CD4-positive, alpha-beta T cell (primary cell): Measurements from ENCODE around the gene GRIA1. TPM values are rescaled to one million over a fixed set of nuclear protein-coding genes. Genes with fewer than 3 reads are reported as not detected.
"Not testable (repeated sequence)": the region's sequence is repeated elsewhere in the genome, so short reads cannot be mapped to it uniquely, and the experiment has no call there.

ENCODE experiments used
- ATAC-seq: fragments of 200-7000 bp; cut with Tn5 transposase; one replicate; pipeline ENCODE4 v1.10.0; 2022; ENCODE audit warnings: mild to moderate bottlenecking; ENCODE audit not compliant: poor library complexity
- CTCF ChIA-PET: fragments of 350-600 bp; sonication (Branson Sonifier 250); formaldehyde crosslinking; loops from one replicate; lab custom pipeline; 2021; ENCODE audit warnings: antibody characterized with exemption, inconsistent platforms; lab: Charles Lee
- POLR2A ChIA-PET: fragments of 350-600 bp; sonication (Branson Sonifier 250); formaldehyde crosslinking; loops from one replicate; lab custom pipeline; 2021; ENCODE audit warnings: antibody characterized with exemption, inconsistent platforms; lab: Charles Lee
- DNase-seq, 14 experiments: peaks; one replicate each; pipeline ENCODE4 v3.0.0-alpha.2; 2013 to 2020; ENCODE audit warnings: mixed read lengths in 2 of 14
- H3K27ac ChIP-seq, 2 donors: one replicate each; pipeline versions ENCODE4 v1.5.1 to v1.7.0; 2013; ENCODE audit warnings: low read length in 2 of 2, low read depth in 1 of 2, mild to moderate bottlenecking in 1 of 2
- H3K27me3 ChIP-seq, 2 experiments: 1 replicate in 1 of 2; 2 replicates in 1 of 2; pipeline versions ENCODE4 v1.6.1 to v1.7.0; 2013; ENCODE audit warnings: low read length in 2 of 2, control low read depth in 1 of 2, mild to moderate bottlenecking in 1 of 2, moderate library complexity in 1 of 2; ENCODE audit not compliant: insufficient read depth in 2 of 2, control insufficient read depth in 1 of 2
- H3K36me3 ChIP-seq: one replicate; pipeline ENCODE4 v1.6.1; 2013; ENCODE audit warnings: low read length, control low read depth; ENCODE audit not compliant: insufficient read depth
- H3K4me1 ChIP-seq: one replicate; pipeline ENCODE4 v1.6.1; 2013; ENCODE audit warnings: low read length, control low read depth; ENCODE audit not compliant: insufficient read depth
- H3K4me3 ChIP-seq: one replicate; pipeline ENCODE4 v1.5.1; 2013; ENCODE audit warnings: mild to moderate bottlenecking, low read length, moderate library complexity
- H3K9me3 ChIP-seq, 2 experiments: 1 replicate in 1 of 2; 2 replicates in 1 of 2; pipeline versions ENCODE4 v1.6.1 to v1.7.0; 2013; ENCODE audit warnings: low read length in 2 of 2, mild to moderate bottlenecking in 2 of 2, control low read depth in 1 of 2, moderate library complexity in 1 of 2; ENCODE audit not compliant: control insufficient read depth in 1 of 2, insufficient read depth in 1 of 2
- H3K27ac Mint-ChIP-seq: one replicate; pipeline ENCODE4 v1.8.0; 2020; ENCODE audit warnings: mixed read lengths
- H3K27me3 Mint-ChIP-seq: one replicate; pipeline ENCODE4 v1.8.0; 2021; ENCODE audit warnings: mixed read lengths
- H3K36me3 Mint-ChIP-seq: one replicate; pipeline ENCODE4 v1.8.0; 2021; ENCODE audit warnings: low read depth, mixed read lengths
- H3K4me1 Mint-ChIP-seq: one replicate; pipeline ENCODE4 v1.8.0; 2021; ENCODE audit warnings: low read depth, mixed read lengths
- H3K4me3 Mint-ChIP-seq: one replicate; pipeline ENCODE4 v1.8.0; 2020; ENCODE audit warnings: mild to moderate bottlenecking, mixed read lengths
- H3K9me3 Mint-ChIP-seq: one replicate; pipeline ENCODE4 v1.8.0; 2020; ENCODE audit warnings: mixed read lengths
- intact Hi-C, 2 experiments: fragments of 100-400 bp; cut with DNase I in 1 of 2; cut with micrococcal nuclease in 1 of 2; formaldehyde crosslinking; loops; one replicate each; pipeline versions ENCODE4 v1.15.1 to v1.9.0; 2023 to 2025; cut with DNase I, micrococcal nuclease
- total RNA-seq, 174 experiments: library from RNA in 2 of 174; stranded (reverse) in 2 of 174; gene quantifications; one replicate each; pipeline ENCODE4 v1.2.3 and lab custom pipeline; 2021 to 2026
- TF ChIP-seq, protein P1 (sequence below): fragments of 200-600 bp; IDR thresholded peaks from one replicate; pipeline ENCODE4 v1.8.0; 2022; ENCODE audit warnings: antibody characterized with exemption, mild to moderate bottlenecking

Gene GRIA1
- total RNA-seq, 2 experiments from 2014 or later = not detected

DNA sequence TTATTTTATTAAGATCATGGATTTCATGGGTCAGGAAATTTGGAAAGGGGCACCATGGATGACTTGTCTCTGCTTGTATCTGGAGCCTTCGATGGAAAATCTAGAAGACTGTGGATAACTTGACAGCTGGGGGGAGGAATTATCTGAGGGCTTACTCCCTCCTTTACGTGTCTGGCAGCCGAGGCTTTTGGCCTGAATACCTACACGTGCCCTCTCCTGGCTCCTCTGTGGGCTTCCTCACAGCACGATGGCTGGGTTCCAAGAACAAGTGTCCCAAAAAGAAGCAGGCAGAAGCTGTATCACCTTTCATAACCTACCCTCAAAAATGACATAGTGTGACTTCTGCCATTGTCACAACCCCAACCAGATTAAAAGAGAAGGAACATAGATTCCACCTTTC lies 228.9 kb downstream of the GRIA1 start:
- ChIA-PET CTCF (no interaction called here), POLR2A (no interaction called here)
- no peak overlapping the region for H3K27ac Mint-ChIP-seq
- no peak overlapping the region for H3K4me3 ChIP-seq
- H3K27me3 ChIP-seq = no peaks in the 10 kb centered on the region
- DNase-seq = no peak
- H3K9me3 ChIP-seq = no peaks in the 10 kb centered on the region
- peaks cover 10% of the 10 kb centered on the region for H3K27me3 Mint-ChIP-seq
- no peaks in the 10 kb centered on the region for H3K4me1 Mint-ChIP-seq
- no peaks in the 10 kb centered on the region for H3K4me1 ChIP-seq
- TF ChIP-seq, protein P1, sequence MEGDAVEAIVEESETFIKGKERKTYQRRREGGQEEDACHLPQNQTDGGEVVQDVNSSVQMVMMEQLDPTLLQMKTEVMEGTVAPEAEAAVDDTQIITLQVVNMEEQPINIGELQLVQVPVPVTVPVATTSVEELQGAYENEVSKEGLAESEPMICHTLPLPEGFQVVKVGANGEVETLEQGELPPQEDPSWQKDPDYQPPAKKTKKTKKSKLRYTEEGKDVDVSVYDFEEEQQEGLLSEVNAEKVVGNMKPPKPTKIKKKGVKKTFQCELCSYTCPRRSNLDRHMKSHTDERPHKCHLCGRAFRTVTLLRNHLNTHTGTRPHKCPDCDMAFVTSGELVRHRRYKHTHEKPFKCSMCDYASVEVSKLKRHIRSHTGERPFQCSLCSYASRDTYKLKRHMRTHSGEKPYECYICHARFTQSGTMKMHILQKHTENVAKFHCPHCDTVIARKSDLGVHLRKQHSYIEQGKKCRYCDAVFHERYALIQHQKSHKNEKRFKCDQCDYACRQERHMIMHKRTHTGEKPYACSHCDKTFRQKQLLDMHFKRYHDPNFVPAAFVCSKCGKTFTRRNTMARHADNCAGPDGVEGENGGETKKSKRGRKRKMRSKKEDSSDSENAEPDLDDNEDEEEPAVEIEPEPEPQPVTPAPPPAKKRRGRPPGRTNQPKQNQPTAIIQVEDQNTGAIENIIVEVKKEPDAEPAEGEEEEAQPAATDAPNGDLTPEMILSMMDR = no peak
- no peak overlapping the region for H3K27ac ChIP-seq
- no peak overlapping the region for H3K4me3 Mint-ChIP-seq
- ATAC-seq = no peak
- intact Hi-C loops = no loop called here
- no peaks in the 10 kb centered on the region for H3K36me3 ChIP-seq
- H3K36me3 Mint-ChIP-seq = no peaks in the 10 kb centered on the region
- H3K9me3 Mint-ChIP-seq = peaks cover 7% of the 10 kb centered on the region

DNA sequence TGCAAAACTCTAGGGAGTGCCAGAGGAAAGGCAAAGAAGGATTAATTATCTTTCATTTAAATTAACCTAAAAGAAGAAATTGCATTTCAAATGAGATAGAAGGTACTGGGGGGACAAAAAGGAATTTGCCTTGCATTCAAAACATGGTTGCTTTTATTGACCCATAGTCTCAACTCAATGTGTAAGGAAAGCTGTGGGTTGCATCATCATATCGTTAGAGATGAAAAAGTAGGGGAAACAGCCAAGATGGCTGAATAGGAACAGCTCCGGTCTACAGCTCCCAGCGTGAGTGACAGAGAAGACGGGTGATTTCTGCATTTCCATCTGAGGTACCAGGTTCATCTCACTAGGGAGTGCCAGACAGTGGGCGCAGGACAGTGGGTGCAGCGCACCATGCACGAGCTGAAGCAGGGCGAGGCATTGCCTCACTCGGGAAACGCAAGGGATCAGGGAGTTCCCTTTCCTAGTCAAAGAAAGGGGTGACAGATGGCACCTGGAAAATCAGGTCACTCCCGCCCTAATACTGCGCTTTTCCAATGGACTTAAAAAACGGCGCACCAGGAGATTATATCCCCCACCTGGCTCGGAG lies 232.6 kb downstream of the GRIA1 start:
- ATAC-seq, H3K27me3 ChIP-seq, H3K27me3 Mint-ChIP-seq, intact Hi-C loops, DNase-seq, H3K4me3 Mint-ChIP-seq, H3K9me3 ChIP-seq, H3K36me3 Mint-ChIP-seq, H3K9me3 Mint-ChIP-seq, POLR2A ChIA-PET, H3K4me3 ChIP-seq, H3K4me1 Mint-ChIP-seq, CTCF ChIA-PET, H3K36me3 ChIP-seq, H3K4me1 ChIP-seq, H3K27ac ChIP-seq, H3K27ac Mint-ChIP-seq: not testable (repeated sequence)

DNA sequence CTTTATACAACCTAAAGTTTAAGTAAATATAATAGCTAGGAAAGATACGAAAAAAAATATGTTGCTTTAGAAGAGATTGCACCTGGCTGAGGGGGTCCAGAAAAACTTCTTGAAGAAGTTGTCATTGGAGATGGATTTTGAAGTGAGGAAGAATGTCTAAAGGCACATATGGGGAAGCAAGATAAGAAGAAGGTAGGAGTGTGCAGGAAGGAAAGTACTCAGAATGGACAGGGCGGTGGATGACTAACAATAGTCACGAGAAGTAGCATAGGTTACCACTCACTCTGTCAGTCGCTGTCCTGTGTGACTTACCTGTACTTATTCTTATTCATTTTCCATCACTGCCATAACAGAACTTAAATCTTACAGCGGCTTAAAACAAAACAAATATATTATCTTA lies 251.6 kb downstream of the GRIA1 start:
- Mint-ChIP-seq H3K4me3 (no peak overlapping the region), H3K36me3 (no peaks in the 10 kb centered on the region), H3K27me3 (peaks cover 13% of the 10 kb centered on the region), H3K4me1 (no peaks in the 10 kb centered on the region), H3K9me3 (peaks cover 3% of the 10 kb centered on the region), H3K27ac (no peak overlapping the region)
- POLR2A ChIA-PET = no interaction called here
- no peaks in the 10 kb centered on the region for H3K9me3 ChIP-seq
- CTCF ChIA-PET = no interaction called here
- intact Hi-C loops = no loop called here
- H3K4me1 ChIP-seq = no peaks in the 10 kb centered on the region
- ATAC-seq (no peak), DNase-seq (no peak)
- TF ChIP-seq, protein P1 = no peak
- H3K27me3 ChIP-seq = peaks cover 0 to 3% of the 10 kb centered on the region in 2 experiments
- H3K36me3 ChIP-seq = no peaks in the 10 kb centered on the region
- no peak overlapping the region for H3K4me3 ChIP-seq
- no peak overlapping the region for H3K27ac ChIP-seq

DNA sequence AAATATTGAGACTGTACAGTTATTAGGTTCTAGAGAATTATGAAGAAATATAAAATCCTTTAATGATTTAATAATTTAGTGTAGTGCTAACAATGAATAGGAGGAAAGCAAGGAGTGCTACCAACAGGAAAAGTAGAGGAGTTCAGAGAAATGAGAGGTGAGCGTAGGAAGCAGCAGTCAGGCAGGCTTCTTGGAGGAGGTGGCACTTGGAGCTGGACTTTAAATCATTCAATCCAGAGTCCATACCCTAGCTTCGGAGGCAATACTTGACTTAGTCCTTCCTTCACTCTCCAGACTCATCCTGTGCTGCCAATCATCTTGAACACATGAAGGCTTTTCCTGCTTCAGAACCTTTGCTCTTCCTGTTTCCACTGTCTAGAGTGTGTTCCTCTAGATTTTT lies 254.3 kb downstream of the GRIA1 start:
- no peaks in the 10 kb centered on the region for H3K4me1 ChIP-seq
- ChIA-PET CTCF (no interaction called here), POLR2A (no interaction called here)
- H3K27ac ChIP-seq = no peak overlapping the region
- intact Hi-C loops = no loop called here
- Mint-ChIP-seq H3K27me3 (peaks cover 13% of the 10 kb centered on the region), H3K36me3 (no peaks in the 10 kb centered on the region), H3K27ac (no peak overlapping the region), H3K9me3 (peaks cover 3% of the 10 kb centered on the region), H3K4me3 (no peak overlapping the region), H3K4me1 (no peaks in the 10 kb centered on the region)
- ATAC-seq (no peak), DNase-seq (no peak)
- no peaks in the 10 kb centered on the region for H3K36me3 ChIP-seq
- H3K9me3 ChIP-seq = no peaks in the 10 kb centered on the region
- TF ChIP-seq, protein P1 = no peak
- H3K27me3 ChIP-seq = peaks cover 0 to 3% of the 10 kb centered on the region in 2 experiments
- H3K4me3 ChIP-seq = no peak overlapping the region
